GM18505 (cell line): ENCODE measurements around the gene LIG1.
"Not testable (repeated sequence)": the region's sequence is repeated elsewhere in the genome, so short reads cannot be mapped to it uniquely, and the experiment has no call there.

Experiments used
- ATAC-seq: cut with Tn5 transposase; IDR thresholded peaks from one replicate; pipeline ENCODE4 v1.9.1; 2021; ENCODE audit not compliant: unreplicated experiment
- POLR2A ChIP-seq: IDR thresholded peaks from 4 replicates; pipeline ENCODE4 v1.6.1; 2011; ENCODE audit warnings: borderline replicate concordance; ENCODE audit not compliant: insufficient read depth, insufficient read length; ENCODE audit errors: extremely low read depth

Gene LIG1

DNA sequence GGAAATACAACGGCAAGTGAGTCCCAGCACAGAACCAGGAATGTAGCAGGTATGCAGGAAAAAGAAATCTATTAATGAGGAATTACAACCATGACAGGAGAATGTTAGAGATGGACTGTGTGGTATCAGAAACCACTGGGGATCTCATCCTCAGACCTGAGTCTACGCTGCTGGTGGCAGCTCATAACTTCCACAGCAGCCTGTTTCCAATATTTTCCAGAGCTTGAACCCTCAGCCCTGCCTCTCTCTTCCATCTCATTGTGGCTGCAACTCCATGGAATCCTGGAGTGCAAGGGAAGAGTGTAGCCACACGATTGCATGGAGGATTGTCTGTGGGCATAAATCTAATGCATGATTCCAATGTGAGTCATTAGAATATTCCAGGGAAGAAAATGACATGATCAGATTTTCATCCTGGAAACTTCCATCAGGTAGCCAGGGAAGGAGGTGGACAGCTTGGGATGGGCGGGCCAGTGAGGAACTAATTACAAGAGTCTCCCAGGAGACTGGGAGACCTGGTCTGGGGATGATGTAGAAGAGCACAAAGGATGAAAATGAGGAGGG lies 74.5 kb downstream of the LIG1 start:
- TF ChIP-seq POLR2A: no peak
- no peak for ATAC-seq

DNA sequence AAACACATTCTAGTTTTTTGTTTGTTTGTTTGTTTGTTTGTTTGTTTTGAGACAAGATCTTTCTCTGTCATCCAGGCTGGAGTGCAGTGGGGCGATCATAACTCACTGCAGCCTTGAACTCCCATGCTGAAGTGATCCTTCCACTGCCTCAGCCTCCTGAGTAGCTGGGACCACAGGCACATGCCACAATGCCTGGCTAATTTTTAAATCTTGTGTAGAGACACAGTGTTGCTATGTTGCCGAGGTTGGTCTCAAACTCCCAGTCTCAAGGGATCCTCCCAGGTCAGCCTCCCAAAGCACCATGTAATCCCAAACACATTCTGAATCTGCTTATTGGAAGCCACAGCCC lies 75.3 kb downstream of the LIG1 start:
- TF ChIP-seq POLR2A: no peak
- ATAC-seq: no peak

DNA sequence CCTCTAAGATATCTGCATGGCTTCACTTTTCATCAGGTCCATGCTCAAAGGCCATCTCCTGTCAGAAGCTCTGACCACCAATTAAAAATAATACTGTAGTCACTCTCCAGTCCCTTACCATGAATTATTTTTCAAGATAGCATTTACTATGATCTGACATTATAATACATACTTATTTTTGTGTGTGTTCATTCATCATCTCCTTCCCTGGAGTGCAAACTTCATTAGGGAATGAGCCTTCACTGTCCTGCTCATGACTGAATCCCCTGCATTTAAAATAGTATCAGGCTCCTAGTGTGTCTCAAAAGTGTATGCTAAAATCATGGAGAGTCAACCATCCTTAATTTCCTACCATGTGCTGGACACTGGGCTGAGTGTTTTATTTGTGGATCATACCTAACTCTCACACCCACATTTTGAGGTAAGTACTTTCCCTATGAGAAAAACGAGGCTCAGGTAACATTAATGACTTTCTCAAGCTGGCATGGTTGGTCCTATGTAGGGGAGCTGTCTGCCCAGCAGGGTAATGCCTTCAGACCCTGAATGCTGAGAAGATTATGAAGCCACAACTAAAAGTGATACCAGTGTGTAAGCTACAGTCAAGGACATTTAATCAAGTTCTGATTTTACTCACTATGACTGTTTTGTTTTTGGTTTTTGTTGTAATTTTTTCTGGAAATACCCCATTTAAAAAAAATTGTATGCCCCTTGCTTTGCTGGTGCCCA lies 75.9 kb downstream of the LIG1 start:
- TF ChIP-seq POLR2A: no peak
- no peak for ATAC-seq

DNA sequence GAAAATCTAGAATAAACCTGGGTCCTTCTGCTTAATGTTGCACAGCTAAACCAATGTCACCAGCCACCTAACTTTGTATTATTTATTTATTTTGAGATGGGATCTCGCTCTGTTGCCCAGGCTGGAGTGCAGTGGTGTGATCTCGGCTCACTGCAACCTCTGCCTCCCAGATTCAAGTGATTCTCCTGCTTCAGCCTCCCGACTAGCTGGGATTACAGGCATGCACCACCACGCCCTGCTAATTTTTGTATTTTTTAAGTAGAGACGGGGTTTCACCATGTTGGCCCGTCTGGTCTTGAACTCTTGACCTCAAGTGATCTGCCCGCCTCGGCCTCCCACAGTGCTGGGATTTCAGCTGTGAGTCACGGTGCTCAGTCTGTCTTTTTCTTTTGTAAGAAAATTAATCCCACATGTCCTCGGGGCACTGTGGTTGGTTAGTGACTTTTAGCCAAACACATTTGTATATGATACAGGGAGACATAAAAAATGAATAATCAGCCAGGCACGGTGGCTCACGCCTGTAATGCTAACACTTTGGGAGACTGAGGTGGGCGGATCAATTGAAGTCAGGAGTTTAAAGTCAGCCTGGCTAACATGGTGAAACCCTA lies 78.9 kb downstream of the LIG1 start:
- ATAC-seq: not testable (repeated sequence)

DNA sequence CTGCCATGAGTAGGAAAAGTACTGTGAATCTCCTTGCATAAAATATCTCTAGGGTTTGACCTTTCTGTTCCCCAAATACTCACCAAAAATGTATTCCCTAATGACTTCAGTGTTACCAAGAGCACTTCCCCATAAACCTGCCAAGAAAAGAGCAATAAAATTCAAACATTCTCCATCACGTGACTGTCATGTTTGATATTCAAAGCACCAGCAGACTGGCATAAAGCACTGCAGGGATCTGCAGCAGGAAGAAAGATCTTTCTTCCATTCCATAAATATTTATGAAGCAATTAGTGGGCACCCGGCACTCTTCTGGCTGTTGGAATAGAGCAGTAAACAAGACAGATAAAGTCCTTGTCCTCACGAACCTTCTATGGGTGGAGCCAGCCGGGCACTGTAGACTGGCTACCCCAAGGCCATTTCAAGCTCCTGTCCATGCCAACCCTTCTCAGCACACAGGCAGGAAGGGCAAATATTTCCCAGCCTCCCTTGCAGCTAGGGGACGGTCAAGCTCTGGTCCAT lies 79.8 kb downstream of the LIG1 start:
- ATAC-seq: no peak
- TF ChIP-seq POLR2A: no peak

DNA sequence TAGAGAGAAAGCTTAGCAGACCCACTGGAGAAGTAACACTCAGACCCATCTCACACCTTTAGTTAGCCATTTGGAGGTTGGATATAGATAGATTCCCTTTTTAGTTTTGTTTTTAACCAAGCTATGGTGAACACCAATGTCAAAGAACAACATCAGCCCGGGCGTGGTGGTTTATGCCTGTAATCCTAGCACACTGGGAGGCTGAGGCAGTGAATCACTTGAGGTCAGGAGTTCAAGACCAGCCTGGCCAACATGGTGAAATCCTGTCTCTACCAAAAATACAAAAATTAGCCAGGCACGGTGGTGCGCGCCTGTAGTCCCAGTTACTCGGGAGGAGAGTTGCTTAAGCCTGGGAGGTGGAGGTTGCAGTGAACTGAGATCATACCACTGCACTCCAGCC lies 81.2 kb downstream of the LIG1 start:
- ATAC-seq: not testable (repeated sequence)

DNA sequence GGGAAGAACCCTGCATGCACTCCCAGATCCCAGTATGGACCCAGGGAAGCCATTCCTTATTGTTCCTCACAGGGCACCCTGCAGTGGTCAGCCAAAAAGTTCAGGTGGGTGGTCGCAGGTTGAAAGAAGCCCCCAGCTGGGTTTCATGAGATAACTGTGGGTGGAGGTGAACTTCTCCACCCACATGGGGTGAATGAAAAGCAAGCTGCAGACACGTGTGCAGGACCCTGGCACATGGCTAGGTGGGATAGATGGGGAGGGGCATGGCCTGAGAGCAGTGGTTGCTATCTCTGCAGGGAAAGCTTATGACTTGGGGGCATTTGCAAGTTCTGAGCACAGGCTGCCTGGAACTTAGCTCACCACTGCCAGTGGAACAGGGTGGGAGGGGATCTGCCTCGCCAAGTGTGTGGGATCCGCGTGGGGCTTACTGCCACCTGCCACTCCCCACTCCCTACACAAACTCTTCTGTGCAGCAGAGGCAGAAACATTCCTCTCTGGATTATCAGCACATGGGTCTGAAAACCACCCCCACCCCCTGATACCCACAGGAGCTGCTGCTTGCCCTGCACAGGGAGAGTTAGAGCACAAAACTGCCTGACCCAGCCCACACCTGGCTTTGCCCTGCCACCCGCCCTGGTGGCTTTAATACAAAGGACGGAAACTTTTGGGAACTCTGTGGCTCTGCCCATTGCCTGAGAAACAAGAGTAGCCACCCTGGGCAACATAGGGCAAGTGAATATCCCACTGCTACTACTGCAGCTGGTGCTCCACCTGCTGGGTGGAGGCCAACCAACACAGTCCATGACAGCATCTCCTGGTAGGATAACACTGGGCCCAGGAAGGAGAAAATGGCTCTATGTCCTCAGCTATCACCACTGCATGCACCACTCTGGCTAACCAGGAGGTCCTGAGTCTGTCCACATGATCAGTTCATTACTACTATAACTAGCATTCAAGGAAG lies 84.0 kb downstream of the LIG1 start:
- no peak for ATAC-seq
- TF ChIP-seq POLR2A: no peak

DNA sequence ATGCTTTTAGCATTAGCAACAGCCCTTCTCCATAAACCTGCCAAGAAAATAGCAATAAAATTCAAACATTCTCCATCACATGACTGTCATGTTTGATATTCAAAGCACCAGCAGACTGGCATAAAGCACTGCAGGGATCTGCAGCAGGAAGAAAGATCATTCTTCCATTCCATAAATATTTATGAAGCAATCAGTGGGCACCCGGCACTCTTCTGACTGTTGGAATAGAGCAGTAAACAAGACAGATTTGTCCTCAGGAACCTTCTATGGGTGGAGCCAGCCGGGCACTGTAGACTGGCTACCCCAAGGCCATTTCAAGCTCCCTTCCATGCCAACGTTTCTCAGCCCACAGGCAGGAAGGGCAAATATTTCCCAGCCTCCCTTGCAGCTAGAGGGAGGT lies 85.1 kb downstream of the LIG1 start:
- no peak for ATAC-seq
- no peak for TF ChIP-seq POLR2A

DNA sequence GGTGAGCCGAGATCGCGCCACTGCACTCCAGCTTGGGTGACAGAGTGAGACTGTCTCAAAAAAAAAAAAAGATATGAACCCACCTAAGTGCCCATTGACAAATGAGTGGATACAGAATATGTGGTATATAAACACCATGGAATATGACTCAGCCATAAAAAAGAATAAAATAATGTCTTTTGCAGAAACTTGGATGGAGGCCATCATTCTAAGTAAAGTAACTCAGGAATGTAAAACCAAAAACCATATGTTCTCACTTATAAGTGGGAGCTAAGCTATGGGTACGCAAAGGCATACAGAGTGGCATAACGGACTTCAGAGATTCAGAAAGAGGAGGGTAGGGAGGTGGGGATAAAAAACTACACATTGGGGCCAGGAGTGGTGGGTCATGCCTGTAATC lies 89.0 kb downstream of the LIG1 start:
- ATAC-seq: no peak
- TF ChIP-seq POLR2A: no peak

DNA sequence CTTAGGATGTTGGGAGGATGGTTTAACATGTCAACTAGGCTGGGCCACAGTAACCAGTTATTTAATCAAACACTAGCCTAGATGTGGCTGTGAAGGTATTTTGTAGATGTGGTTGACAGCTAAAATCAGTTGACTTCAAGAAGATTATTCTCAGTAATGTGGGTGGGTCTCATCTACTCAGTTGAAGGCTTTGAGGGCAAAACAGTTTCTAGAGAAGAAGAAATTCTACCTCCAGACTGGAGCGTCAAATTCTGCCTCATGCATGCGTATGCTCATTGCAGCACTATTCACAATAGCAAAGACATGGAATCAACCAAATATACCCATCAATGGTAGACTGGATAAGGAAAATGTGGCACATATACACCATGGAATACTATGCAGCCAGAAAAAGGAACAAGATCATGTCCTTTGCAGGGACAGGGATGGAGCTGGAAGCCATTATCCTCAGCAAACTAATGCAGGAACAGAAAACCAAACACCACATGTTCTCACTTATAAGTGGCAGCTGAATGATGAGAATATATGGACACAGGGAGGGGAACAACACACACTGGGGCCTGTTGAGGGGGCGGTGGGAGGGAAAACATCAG lies 99.9 kb downstream of the LIG1 start:
- not testable (repeated sequence) for ATAC-seq

DNA sequence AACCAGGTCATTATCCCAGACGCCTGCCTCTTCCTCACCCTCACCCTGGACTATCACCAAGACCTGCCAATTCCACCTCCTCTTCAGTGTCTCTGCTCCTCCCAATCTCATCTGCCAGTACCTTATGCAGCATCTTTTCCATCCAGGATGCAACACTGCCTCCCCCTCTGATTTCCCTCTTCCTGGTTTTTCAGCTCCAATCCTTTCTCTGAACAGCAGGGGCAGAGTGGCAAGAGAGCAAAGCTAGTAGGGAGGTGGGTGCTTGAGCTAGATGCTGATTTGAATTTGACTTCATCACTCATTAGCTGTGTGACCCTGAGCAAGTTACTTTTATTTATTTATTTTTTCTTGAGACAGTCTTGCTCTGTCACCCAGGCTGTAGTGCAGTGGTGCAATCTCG lies 100.7 kb downstream of the LIG1 start:
- TF ChIP-seq POLR2A: no peak
- no peak for ATAC-seq
